H1 (cell line): ENCODE results near the gene DCAF6. TPM values are rescaled to one million over a fixed set of nuclear protein-coding genes. Genes with fewer than 3 reads are reported as not detected.

Source experiments
- CTCF ChIA-PET: fragments of 300-600 bp; sonication (Branson Sonifier 250); formaldehyde crosslinking; loops from one replicate; lab custom pipeline; 2021; ENCODE audit not compliant: partially characterized antibody; lab: Charles Lee
- POLR2A ChIA-PET: fragments of 300-600 bp; sonication (Branson Sonifier 250); formaldehyde crosslinking; loops from one replicate; lab custom pipeline; 2021; ENCODE audit warnings: inconsistent platforms; ENCODE audit not compliant: partially characterized antibody; lab: Charles Lee
- DNase-seq, 2 experiments: peaks; one replicate each; pipeline versions ENCODE4 v3.0.0 to v3.0.0-alpha.2; 2010 to 2022; ENCODE audit warnings: low spot score in 2 of 2, low read depth in 1 of 2, mixed read lengths in 1 of 2
- FAIRE-seq: peaks from 2 replicates; lab custom pipeline; 2011; peaks lifted over from hg19 to GRCh38; lab: Jason Lieb, UNC
- H2AFZ ChIP-seq: 2 replicates; pipeline ENCODE4 v1.8.1; 2012; ENCODE audit warnings: low read length, inconsistent platforms
- H2AK5ac ChIP-seq: 2 replicates; pipeline ENCODE4 v1.6.1; 2013; ENCODE audit warnings: low read depth, low read length
- H2BK120ac ChIP-seq: replicated peaks from 2 replicates; pipeline ENCODE3; 2013; ENCODE audit warnings: low read depth, low read length, inconsistent platforms
- H2BK12ac ChIP-seq: 2 replicates; pipeline ENCODE4 v1.6.1; 2013; ENCODE audit warnings: low read depth, low read length
- H2BK15ac ChIP-seq: 2 replicates; pipeline ENCODE4 v1.6.1; 2013; ENCODE audit warnings: low read length
- H2BK20ac ChIP-seq: 2 replicates; pipeline ENCODE4 v1.6.1; 2013; ENCODE audit warnings: low read length
- H2BK5ac ChIP-seq: 2 replicates; pipeline ENCODE4 v1.6.1; 2013; ENCODE audit warnings: low read depth, low read length
- H3K14ac ChIP-seq: 2 replicates; pipeline ENCODE4 v1.6.1; 2013; ENCODE audit warnings: inconsistent platforms; ENCODE audit not compliant: insufficient read length
- H3K18ac ChIP-seq: 2 replicates; pipeline ENCODE4 v1.6.1; 2013; ENCODE audit warnings: low read length; ENCODE audit errors: extremely low read depth
- H3K23ac ChIP-seq: 2 replicates; pipeline ENCODE4 v1.6.1; 2013; ENCODE audit warnings: inconsistent platforms; ENCODE audit not compliant: insufficient read length
- H3K23me2 ChIP-seq: 2 replicates; pipeline ENCODE4 v1.6.1; 2013; ENCODE audit warnings: low read depth, low read length
- H3K27ac ChIP-seq: 2 replicates; pipeline ENCODE4 v1.6.1; 2011; ENCODE audit warnings: low read depth, low read length, inconsistent platforms
- H3K27me3 ChIP-seq, 4 experiments: replicated peaks in 1 of 4; 1 replicate in 1 of 4; 2 replicates in 3 of 4; pipeline versions ENCODE4 v1.6.1 to v1.8.1; 2011 to 2013; ENCODE audit warnings: low read length in 3 of 4, mild to moderate bottlenecking in 3 of 4, inconsistent platforms in 2 of 4, mixed read lengths in 2 of 4, moderate library complexity in 1 of 4; ENCODE audit not compliant: control insufficient read depth in 3 of 4, insufficient read depth in 3 of 4; ENCODE audit errors: extremely low read depth in 1 of 4
- H3K36me3 ChIP-seq, 4 experiments: 2 replicates each; pipeline versions ENCODE4 v1.6.1 to v1.8.1; 2011 to 2013; ENCODE audit warnings: mild to moderate bottlenecking in 4 of 4, low read length in 3 of 4, moderate library complexity in 2 of 4, control low read depth in 1 of 4, inconsistent platforms in 1 of 4; ENCODE audit not compliant: insufficient read depth in 4 of 4, control insufficient read depth in 2 of 4
- H3K4ac ChIP-seq: replicated peaks from 2 replicates; pipeline ENCODE3; 2013; ENCODE audit warnings: low read length, low read depth, mixed read lengths, inconsistent platforms; ENCODE audit not compliant: insufficient read length
- H3K4me1 ChIP-seq, 4 experiments: replicated peaks in 1 of 4; 1 replicate in 1 of 4; 2 replicates in 3 of 4; pipeline versions ENCODE4 v1.6.1 to v1.8.1; 2011 to 2013; ENCODE audit warnings: low read length in 3 of 4, inconsistent platforms in 2 of 4, mixed read lengths in 1 of 4; ENCODE audit not compliant: insufficient read depth in 4 of 4, control insufficient read depth in 3 of 4
- H3K4me2 ChIP-seq, 2 experiments: 2 replicates each; pipeline versions ENCODE4 v1.6.1 to v1.8.1; 2011 to 2013; ENCODE audit warnings: low read depth in 2 of 2, low read length in 2 of 2, control low read depth in 1 of 2, inconsistent platforms in 1 of 2, mild to moderate bottlenecking in 1 of 2; ENCODE audit not compliant: insufficient read depth in 1 of 2
- H3K4me3 ChIP-seq, 4 experiments: fragments of 200-600, 300-600 bp in 1 of 4; sonication (generic), shearing (Covaris generic), sonication (Bioruptor Twin) in 1 of 4; 2 replicates each; pipeline versions ENCODE4 v1.5.1 to v1.8.1; 2011 to 2016; ENCODE audit warnings: low read length in 4 of 4, low read depth in 3 of 4, control low read depth in 2 of 4, inconsistent platforms in 2 of 4, mild to moderate bottlenecking in 2 of 4, mixed read lengths in 1 of 4, moderate library complexity in 1 of 4; ENCODE audit not compliant: insufficient read depth in 2 of 4; ENCODE audit errors: extremely low read depth in 1 of 4
- H3K56ac ChIP-seq: replicated peaks from 2 replicates; pipeline ENCODE3; 2013; ENCODE audit warnings: low read depth, mild to moderate bottlenecking, mixed read lengths, low read length, inconsistent platforms; ENCODE audit not compliant: insufficient read length
- H3K79me1 ChIP-seq: 2 replicates; pipeline ENCODE4 v1.6.1; 2013; ENCODE audit warnings: low read depth, low read length, control low read depth
- H3K79me2 ChIP-seq, 2 experiments: 2 replicates each; pipeline versions ENCODE4 v1.6.1 to v1.8.1; 2012 to 2013; ENCODE audit warnings: low read length in 2 of 2, mild to moderate bottlenecking in 2 of 2, inconsistent platforms in 1 of 2; ENCODE audit not compliant: insufficient read depth in 2 of 2, control insufficient read depth in 1 of 2
- H3K9ac ChIP-seq, 4 experiments: replicated peaks in 1 of 4; 1 replicate in 1 of 4; 2 replicates in 3 of 4; pipeline versions ENCODE4 v1.6.1 to v1.8.1; 2011 to 2013; ENCODE audit warnings: low read depth in 3 of 4, low read length in 3 of 4, control low read depth in 2 of 4, mild to moderate bottlenecking in 2 of 4, moderate library complexity in 2 of 4, inconsistent platforms in 1 of 4; ENCODE audit errors: extremely low read depth in 1 of 4
- H3K9me3 ChIP-seq, 2 experiments: 2 replicates each; pipeline versions ENCODE4 v1.6.1 to v1.8.1; 2012 to 2013; ENCODE audit warnings: mild to moderate bottlenecking in 2 of 2, moderate library complexity in 2 of 2, control low read depth in 1 of 2, inconsistent platforms in 1 of 2, low read depth in 1 of 2, low read length in 1 of 2, mixed read lengths in 1 of 2; ENCODE audit not compliant: insufficient read depth in 2 of 2
- H4K20me1 ChIP-seq, 2 experiments: replicated peaks in 1 of 2; 2 replicates each; pipeline versions ENCODE3 to v1.8.1; 2011 to 2013; ENCODE audit warnings: inconsistent platforms in 2 of 2, low read length in 2 of 2, mild to moderate bottlenecking in 1 of 2; ENCODE audit not compliant: insufficient read depth in 2 of 2, control insufficient read depth in 1 of 2
- H4K5ac ChIP-seq: 2 replicates; pipeline ENCODE4 v1.6.1; 2013; ENCODE audit warnings: low read length, low read depth, mixed read lengths, inconsistent platforms; ENCODE audit not compliant: insufficient read length
- H4K8ac ChIP-seq: 2 replicates; pipeline ENCODE4 v1.8.0; 2013; ENCODE audit warnings: mild to moderate bottlenecking, moderate library complexity, low read length, inconsistent platforms; ENCODE audit not compliant: insufficient read depth; ENCODE audit errors: extremely low read depth
- H4K91ac ChIP-seq: replicated peaks from 2 replicates; pipeline ENCODE3; 2013; ENCODE audit warnings: low read length, mixed read lengths, inconsistent platforms; ENCODE audit not compliant: insufficient read length
- ATF2 ChIP-seq: IDR thresholded peaks from 2 replicates; pipeline ENCODE4 v1.6.1; 2012; ENCODE audit warnings: low read length, inconsistent platforms
- CBX8 ChIP-seq: fragments of 300-800, 300-1000 bp; sonication (generic); IDR thresholded peaks from 2 replicates; pipeline ENCODE4 v1.7.1; 2016; ENCODE audit warnings: low read depth, low read length, borderline replicate concordance
- JUN ChIP-seq: IDR thresholded peaks from 2 replicates; pipeline ENCODE4 v1.6.1; 2011; ENCODE audit warnings: low read depth, mild to moderate bottlenecking, improper control_type of control experiment, low read length
- NRF1 ChIP-seq: IDR thresholded peaks from 2 replicates; pipeline ENCODE4 v1.6.1; 2011; ENCODE audit warnings: mild to moderate bottlenecking, low read depth, low read length, improper control_type of control experiment
- RAD21 ChIP-seq, 2 experiments: IDR thresholded peaks in 1 of 2; conservative IDR thresholded peaks in 1 of 2; 2 replicates each; pipeline ENCODE4 v1.6.1; 2011; ENCODE audit warnings: low read depth in 2 of 2, low read length in 2 of 2, improper control_type of control experiment in 1 of 2, inconsistent platforms in 1 of 2, mild to moderate bottlenecking in 1 of 2, moderate library complexity in 1 of 2
- RBBP5 ChIP-seq: IDR thresholded peaks from 2 replicates; pipeline ENCODE4 v1.7.1; 2012; ENCODE audit warnings: low read depth, mild to moderate bottlenecking, inconsistent platforms, low read length, moderate library complexity, borderline replicate concordance
- SIN3A ChIP-seq, 2 experiments: IDR thresholded peaks in 1 of 2; conservative IDR thresholded peaks in 1 of 2; 2 replicates each; pipeline ENCODE4 v1.6.1; 2011 to 2012; ENCODE audit warnings: low read length in 2 of 2, improper control_type of control experiment in 1 of 2, low read depth in 1 of 2, mild to moderate bottlenecking in 1 of 2
- SP1 ChIP-seq: IDR thresholded peaks from 2 replicates; pipeline ENCODE4 v1.6.1; 2011; ENCODE audit warnings: low read depth, low read length
- TAF1 ChIP-seq: IDR thresholded peaks from 2 replicates; pipeline ENCODE4 v1.6.1; 2011; ENCODE audit warnings: mild to moderate bottlenecking, low read depth, low read length
- WGBS, 2 experiments: shearing (Covaris generic) in 1 of 2; methylation state at CpG; one replicate each; pipeline versions ENCODE4 v1.1.6 to v1.1.7; 2013 to 2015; ENCODE audit warnings: low lambda C conversion rate in 2 of 2, mixed read lengths in 2 of 2, inconsistent platforms in 1 of 2, low coverage in 1 of 2, missing lambda C conversion rate in 1 of 2; ENCODE audit not compliant: insufficient replicate concordance in 2 of 2, insufficient coverage in 1 of 2, insufficient read length in 1 of 2; ENCODE audit errors: extremely low coverage in 1 of 2, missing lambda C conversion rate in 1 of 2; 5-methylcytosine and 5-hydroxymethylcytosine counted together
- polyA plus RNA-seq, 7 experiments: library from polyadenylated mRNA; depleted of rRNA in 3 of 7; stranded (reverse) in 5 of 7; unstranded in 2 of 7; fragments of >200 nt in 5 of 7; fragments of 200-250 nt in 2 of 7; gene quantifications; 1 replicate in 5 of 7; 2 replicates in 1 of 7; 4 replicates in 1 of 7; pipeline versions ENCODE4 v1.2.1 to v1.2.3, GENCODE V29; 2011 to 2013; ENCODE audit warnings: missing spikeins in 2 of 7, mixed read lengths in 2 of 7
- total RNA-seq: library from RNA; stranded (reverse); fragmentation: NEBNext Ultra II Directional; extraction: Animal tissue kit (Norgen Biotek cat#: 25700); gene quantifications from 2 replicates; pipeline ENCODE4 v1.2.1, GENCODE V29; 2021

The DCAF6 gene
- total and polyA plus RNA-seq, 2 of the 8 experiments (the other 6 are each of a cell fraction or from before 2014, with no cell fraction given): 12.3 to 17.4 TPM

GRCh38 chr1:168092566-168093355 lies 156.3 kb downstream of the DCAF6 start:
- H3K23ac ChIP-seq: no peak overlapping the region
- H3K4ac ChIP-seq: no peak overlapping the region
- no peaks in the 10 kb centered on the region for H3K79me2 ChIP-seq
- no peak overlapping the region for H4K5ac ChIP-seq
- no peak overlapping the region for H3K9ac ChIP-seq
- H3K4me2 ChIP-seq: no peak overlapping the region
- H2BK5ac ChIP-seq: no peak overlapping the region
- no peak overlapping the region for H3K14ac ChIP-seq
- ChIA-PET POLR2A (interaction anchor here (1.1 kb wide), 1 partner anchor 12 kb away, joined by 3 read pairs; no protein-coding TSS in a partner anchor), CTCF (interaction anchor here (0.8 to 6.1 kb wide), 19 partner anchors 10 to 250 kb away, joined by 3 to 75 read pairs (median 4); no protein-coding TSS in a partner anchor)
- no peak overlapping the region for H2BK12ac ChIP-seq
- no peak overlapping the region for H3K4me3 ChIP-seq
- H3K18ac ChIP-seq: no peak overlapping the region
- H2BK120ac ChIP-seq: no peak overlapping the region
- no peak overlapping the region for H2AFZ ChIP-seq
- no peak overlapping the region for H4K8ac ChIP-seq
- H2BK15ac ChIP-seq: no peak overlapping the region
- no peak overlapping the region for H3K27ac ChIP-seq
- no peak for FAIRE-seq
- no peak overlapping the region for H2BK20ac ChIP-seq
- no peaks in the 10 kb centered on the region; the same call in 1 of the 2 replicates for H3K79me1 ChIP-seq
- no peaks in the 10 kb centered on the region for H3K23me2 ChIP-seq
- no peak for DNase-seq
- no peak overlapping the region for H4K91ac ChIP-seq
- H3K9me3 ChIP-seq: no peaks in the 10 kb centered on the region
- H3K36me3 ChIP-seq: no peaks in the 10 kb centered on the region; a peak in 3 of 8 replicates
- H2AK5ac ChIP-seq: no peak overlapping the region
- no peaks in the 10 kb centered on the region for H3K27me3 ChIP-seq
- H3K4me1 ChIP-seq: peaks cover 0 to 3% (median 0%) of the 10 kb centered on the region in 4 experiments; a peak in 1 of 7 replicates
- H4K20me1 ChIP-seq: peaks cover 0 to 3% of the 10 kb centered on the region in 2 experiments
- no peak overlapping the region for H3K56ac ChIP-seq
- 88% methylated on average over 16 of the region's 16 CpGs; no CpG with 5 or more reads in 1 of the 2 experiments for WGBS, 2 experiments
- TF ChIP-seq NRF1: no peak
- TF ChIP-seq TAF1: no peak
- no peak for TF ChIP-seq ATF2
- no peak for TF ChIP-seq RBBP5
- peak; percentile 73 to 77 for TF ChIP-seq RAD21 (IDR thresholded peaks at IDR 0.05 in 1 of 2, conservative IDR thresholded peaks at IDR 0.05 in 1 of 2; ENCODE audit: low read depth in 2 of 2, low read length in 2 of 2)
- no peak for TF ChIP-seq JUN
- no peak for TF ChIP-seq SP1
- no peak for TF ChIP-seq SIN3A (conservative IDR thresholded peaks at IDR 0.05 in 1 of 2, IDR thresholded peaks at IDR 0.05 in 1 of 2; ENCODE audit: low read depth in 1 of 2, low read length in 2 of 2)
- no peak for TF ChIP-seq CBX8
